Suppressor macrophage treated with lipopolysaccharide for 4 hours (primary cell): Measurements from ENCODE around the gene CRYBA1.
"Not testable (repeated sequence)": the region's sequence is repeated elsewhere in the genome, so short reads cannot be mapped to it uniquely, and the experiment has no call there.

Source experiments
- DNase-seq: peaks from one replicate; pipeline ENCODE4 v3.0.0-alpha.2; 2020

Gene CRYBA1, protein sequence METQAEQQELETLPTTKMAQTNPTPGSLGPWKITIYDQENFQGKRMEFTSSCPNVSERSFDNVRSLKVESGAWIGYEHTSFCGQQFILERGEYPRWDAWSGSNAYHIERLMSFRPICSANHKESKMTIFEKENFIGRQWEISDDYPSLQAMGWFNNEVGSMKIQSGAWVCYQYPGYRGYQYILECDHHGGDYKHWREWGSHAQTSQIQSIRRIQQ

DNA sequence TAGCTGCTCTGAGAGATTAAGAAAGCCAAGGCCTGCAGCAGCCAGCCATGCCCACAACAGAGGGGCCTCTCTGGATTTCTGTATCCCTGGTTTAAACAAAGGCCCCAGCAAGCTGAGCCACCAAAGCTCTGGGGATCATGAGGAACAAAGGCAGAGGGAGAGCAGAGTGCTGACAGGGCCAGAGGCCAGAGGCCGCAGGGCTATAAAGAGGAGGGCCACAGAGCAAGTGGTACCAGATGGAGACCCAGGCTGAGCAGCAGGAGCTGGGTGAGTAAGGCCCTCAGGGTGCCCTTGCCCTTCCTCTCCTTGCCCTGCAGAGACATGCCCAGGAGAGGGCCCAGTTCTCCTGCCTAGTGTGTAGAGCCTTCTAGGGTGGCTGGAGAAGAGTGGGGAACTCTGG lies at the start of gene CRYBA1:
CRYBA1 (plus strand) TSS at position 232 of the 400 bp plus-strand sequence; CDS start at position 237, 5 bp downstream.
- DNase-seq: no peak

GRCh38 chr17:29197516-29198272 lies 49.0 kb upstream of the CRYBA1 start:
- peak; percentile 54 for DNase-seq

DNA sequence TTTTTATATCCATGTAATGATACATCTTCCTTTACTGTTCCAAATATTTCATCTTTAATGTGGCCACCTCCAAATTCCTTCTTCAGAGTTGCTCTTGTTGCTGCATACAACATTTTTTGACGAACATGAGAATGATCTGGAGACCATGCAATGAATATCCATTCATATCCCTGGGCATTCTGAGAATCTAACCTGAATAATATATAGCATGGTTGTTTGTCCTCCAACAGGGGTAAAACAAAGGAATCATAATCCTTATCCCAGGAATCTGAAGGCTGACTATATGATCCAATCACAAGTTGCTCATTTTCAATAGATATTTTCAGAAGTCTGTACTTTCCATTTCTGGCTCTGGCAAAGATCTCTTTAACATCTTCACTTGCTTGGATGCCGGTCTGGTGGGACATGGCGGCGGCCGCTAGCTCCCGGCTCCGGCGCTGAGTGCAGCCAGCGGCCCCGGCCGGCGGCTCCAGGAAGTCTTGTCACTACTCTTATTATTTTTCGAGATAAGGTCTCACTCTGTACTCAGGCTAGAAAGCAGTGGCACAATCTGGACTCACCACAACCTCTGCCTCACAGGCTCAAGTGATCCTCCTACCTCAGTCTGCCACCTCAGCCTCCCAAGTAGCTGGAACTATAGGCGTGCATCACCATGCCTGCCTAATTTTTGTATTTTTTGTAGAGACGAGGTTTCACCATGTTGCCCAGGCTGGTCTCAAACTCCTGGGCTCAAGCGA lies 42.4 kb upstream of the CRYBA1 start:
- not testable (repeated sequence) for DNase-seq

- no peak for DNase-seq
These were observed 41.6 kb upstream of the CRYBA1 start for GRCh38 chr17:29205047-29205446.

DNA sequence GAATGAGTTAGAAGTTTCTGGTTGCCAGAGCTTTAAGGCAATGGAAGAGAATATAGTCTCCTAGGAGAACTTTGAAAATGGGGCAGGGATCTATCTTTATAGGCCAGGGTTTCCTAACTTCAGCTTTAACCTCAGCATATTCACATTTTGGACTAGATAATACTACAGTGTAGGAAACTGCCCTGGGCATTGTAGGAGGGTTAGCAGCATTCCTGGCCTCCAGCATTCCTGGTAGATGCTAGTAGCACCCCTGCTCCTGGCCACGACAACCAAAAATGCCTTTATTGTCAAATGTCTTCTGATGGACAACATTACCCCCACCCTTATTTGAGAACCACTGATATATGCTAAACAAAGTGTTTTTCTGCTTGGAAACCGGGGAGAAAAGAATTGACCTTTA lies 38.7 kb upstream of the CRYBA1 start:
- no peak for DNase-seq

DNA sequence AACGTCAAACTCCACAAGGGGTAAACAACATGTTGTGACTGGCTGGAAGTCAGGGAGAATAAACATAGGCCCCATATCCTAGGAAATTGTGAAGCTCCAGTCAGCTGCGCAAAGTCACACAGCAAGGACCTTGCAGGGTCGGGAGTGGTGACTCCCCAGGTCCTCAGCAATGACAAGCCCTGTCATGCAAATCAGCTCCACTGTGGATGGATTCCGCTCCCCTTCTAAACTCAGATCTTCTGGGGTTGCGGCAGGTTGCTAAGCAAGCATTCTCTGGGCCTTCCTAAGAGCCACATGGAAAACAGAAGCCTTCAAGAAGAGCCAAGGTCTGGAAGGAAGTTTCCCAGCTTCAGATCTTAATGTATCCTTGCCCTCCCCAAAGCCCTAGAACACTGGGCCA lies 37.6 kb upstream of the CRYBA1 start:
- no peak for DNase-seq

DNA sequence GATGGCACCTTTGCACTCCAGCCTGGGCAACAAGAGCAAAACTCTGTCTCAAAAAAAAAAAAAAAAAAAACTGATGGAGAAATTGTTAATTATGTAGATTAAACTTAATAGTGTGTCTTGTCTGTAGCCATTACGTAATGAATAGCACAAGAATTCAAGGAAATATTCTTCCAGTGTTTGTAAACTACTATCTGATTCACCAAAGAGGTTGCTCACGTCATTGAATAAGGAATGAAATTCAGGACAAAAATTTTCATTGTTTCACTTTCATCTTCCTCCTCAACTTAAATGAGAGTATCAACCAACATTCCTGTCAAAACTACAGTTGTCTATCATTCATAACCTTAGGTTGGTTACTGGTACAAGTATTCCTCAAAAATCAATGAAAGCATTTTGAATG lies 35.8 kb upstream of the CRYBA1 start:
- peak; percentile 89 for DNase-seq

- DNase-seq: no peak
These were observed 34.5 kb upstream of the CRYBA1 start for GRCh38 chr17:29212094-29212631.

DNA sequence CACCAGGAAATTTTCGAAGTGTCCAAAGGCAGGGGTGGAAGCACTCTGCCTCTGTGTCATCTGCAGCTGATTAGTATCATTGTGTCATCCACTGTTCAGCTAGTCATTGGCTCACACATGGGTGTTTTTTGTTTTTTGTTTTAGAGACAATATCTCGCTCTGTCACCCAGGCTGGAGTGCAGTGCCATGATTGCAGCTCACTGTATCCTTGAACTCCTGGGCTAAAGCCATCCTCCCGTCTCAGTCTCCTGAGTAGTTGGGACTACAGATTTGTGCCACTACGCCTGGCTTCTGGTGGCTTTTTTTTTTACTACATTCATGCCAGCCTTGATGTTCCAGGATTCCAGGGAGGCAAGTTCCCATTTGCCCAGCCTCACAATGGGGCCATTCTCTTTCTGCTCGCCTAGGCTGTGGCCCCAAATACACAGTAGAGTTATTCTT lies 34.0 kb upstream of the CRYBA1 start:
- peak; percentile 86 for DNase-seq

GRCh38 chr17:29214215-29215146 lies 32.2 kb upstream of the CRYBA1 start:
- DNase-seq: peak; percentile 95

GRCh38 chr17:29215174-29215573 lies 31.5 kb upstream of the CRYBA1 start:
- no peak for DNase-seq

DNA sequence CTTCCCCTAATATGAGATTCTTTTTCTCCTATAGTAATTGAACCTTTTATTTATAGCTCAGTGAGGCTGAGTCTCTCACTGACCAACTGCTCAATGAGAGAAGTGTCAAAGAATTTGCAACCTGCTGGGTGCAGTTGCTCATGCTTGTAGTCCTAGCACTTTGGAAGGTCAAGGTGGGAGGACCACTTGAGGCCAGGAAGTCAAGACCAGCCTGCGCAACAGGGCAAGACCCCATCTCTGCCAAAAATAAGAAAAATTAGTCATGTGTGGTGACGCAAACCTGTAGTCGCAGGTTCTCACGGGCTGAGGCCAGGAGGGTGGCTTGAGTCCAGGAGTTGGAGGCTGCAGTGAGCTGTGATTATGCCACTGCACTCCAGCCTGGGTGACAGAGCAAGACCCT lies 30.9 kb upstream of the CRYBA1 start:
- DNase-seq: no peak

GRCh38 chr17:29216181-29216580 lies 30.5 kb upstream of the CRYBA1 start:
- no peak for DNase-seq

DNA sequence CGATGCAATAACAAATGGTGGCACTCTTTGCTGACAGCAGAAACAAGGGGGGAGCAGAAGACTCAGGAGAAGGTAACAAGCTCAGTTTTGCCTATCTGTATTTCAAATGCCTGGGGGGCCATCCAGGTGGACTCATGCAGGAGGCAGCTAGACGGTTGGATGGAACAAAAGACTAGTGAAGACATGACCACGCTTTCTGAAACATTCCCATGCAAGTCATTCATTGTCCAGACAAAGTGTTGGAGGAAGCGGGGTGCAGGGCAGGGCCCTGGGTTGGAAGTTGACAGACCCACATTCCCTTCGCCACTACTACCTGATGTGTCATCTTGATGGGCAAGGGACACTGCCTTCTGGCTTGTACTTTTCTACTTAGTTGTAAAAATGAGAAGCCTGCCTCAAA lies 29.8 kb upstream of the CRYBA1 start:
- no peak for DNase-seq

- peak; percentile 85 for DNase-seq
These were observed 27.1 kb upstream of the CRYBA1 start for GRCh38 chr17:29219378-29220047.

- not testable (repeated sequence) for DNase-seq
These were observed 25.3 kb upstream of the CRYBA1 start for GRCh38 chr17:29221338-29221737.

DNA sequence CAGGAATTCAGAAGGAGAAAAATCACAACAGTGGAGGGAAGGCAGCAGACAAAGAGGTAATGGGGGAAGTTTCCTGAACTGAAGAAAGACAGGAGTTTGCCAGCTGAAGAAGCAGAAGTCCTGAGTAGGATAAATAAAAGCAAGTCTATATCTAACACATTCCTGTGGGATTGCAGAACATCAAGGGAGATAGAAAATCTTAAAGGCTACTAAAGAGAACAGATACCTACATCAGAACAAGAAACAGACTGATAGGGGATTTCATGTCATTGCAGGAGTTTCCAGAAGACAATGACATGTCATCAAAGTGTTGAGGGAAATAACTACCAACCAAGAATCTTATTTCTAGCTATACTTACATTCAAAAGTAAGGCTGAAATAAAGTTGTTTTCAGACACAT lies 21.3 kb upstream of the CRYBA1 start:
- no peak for DNase-seq

DNA sequence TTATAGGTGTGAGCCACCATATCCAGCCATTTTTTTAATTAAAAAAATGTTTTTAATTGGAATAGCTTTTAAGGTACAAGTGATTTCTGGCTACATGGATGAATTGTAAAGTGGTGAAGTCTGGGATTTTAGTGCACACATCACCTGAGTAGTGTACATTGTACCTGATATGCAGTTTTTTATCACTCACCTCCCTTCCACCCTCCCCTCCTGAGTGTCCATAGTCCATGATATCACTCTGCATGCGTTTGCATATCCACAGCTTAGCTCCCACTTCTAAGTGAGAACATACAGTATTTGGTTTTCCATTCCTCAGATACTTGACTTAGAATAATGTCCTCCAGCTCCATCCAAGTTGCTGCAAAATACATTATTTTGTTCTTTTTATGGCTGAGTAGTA lies 13.4 kb upstream of the CRYBA1 start:
- no peak for DNase-seq

- not testable (repeated sequence) for DNase-seq
These were observed 11.7 kb upstream of the CRYBA1 start for GRCh38 chr17:29234972-29235371.

GRCh38 chr17:29235904-29236303 lies 10.8 kb upstream of the CRYBA1 start:
- DNase-seq: no peak

DNA sequence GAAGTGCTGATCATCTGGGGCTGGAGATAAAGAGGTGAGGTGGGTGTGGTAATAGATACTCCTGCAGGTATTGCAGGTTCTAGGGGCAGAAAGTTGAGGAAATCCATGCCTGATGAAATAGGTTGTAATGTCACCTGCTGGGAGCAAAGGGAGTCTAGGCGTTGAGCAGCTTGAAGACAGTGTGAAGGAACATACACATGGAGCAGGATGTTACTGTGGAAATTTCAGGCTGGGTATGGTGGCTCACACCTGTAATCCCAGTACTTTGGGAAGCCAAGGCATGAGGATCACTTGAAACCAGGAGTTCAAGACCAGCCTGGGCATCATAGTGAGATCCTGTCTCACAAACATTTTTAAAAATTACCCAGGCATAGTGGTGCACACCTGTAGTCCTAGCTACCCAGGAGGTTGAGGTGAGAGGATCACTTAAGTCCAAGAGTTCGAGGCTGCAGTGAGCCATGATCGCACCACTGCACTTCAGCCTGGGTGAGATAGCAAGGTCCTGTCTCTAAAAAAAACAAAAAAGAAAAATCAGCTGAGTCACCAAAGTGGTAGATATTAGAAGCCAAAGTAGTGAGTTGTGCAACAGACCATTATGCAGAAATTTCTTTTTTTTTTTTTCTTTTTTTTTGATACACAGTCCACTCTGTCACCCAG lies 9.1 kb upstream of the CRYBA1 start:
- DNase-seq: peak; percentile 50
